Measurements from ENCODE around the gene FAM241B.

FAM241B gene

GRCh38 chr10:69636626-69637605 lies 6.9 kb downstream of the FAM241B start:
- TF ChIP-seq L3MBTL2 (conservative IDR thresholded peaks at IDR 0.05) (no peak), TARDBP (IDR thresholded peaks at IDR 0.05) (no peak), ARNT (IDR thresholded peaks at IDR 0.05) (no peak), HDGF (IDR thresholded peaks at IDR 0.05; ENCODE audit: borderline replicate concordance) (no peak), ELF4 (IDR thresholded peaks at IDR 0.05) (no peak), FOXA1 (IDR thresholded peaks at IDR 0.05) (no peak), CTBP1 (IDR thresholded peaks at IDR 0.05; ENCODE audit: borderline replicate concordance) (no peak), SP1 (IDR thresholded peaks at IDR 0.05) (no peak), BHLHE40 (IDR thresholded peaks at IDR 0.05; ENCODE audit: borderline replicate concordance) (no peak), NFRKB (IDR thresholded peaks at IDR 0.05) (no peak), SUZ12 (IDR thresholded peaks at IDR 0.05) (no peak)
- DNase-seq (ENCODE audit: extremely low spot score), result no peak
- CTCF ChIA-PET, result interaction anchor here (0.5 to 4.9 kb wide), 10 partner anchors 10 to 229 kb away, joined by 3 to 57 read pairs (median 4); no protein-coding TSS in a partner anchor
- POLR2A ChIA-PET, result interaction anchor here (0.9 kb wide), 1 partner anchor 9 kb away, joined by 3 read pairs; no protein-coding TSS in a partner anchor

- POLR2A ChIA-PET, result no interaction called here
- CTCF ChIA-PET, result interaction anchor here (4.9 kb wide), 1 partner anchor 123 kb away, joined by 57 read pairs; no protein-coding TSS in a partner anchor
- TF ChIP-seq SP1 (IDR thresholded peaks at IDR 0.05), result no peak
- no peak for TF ChIP-seq HDGF (IDR thresholded peaks at IDR 0.05; ENCODE audit: borderline replicate concordance)
- TF ChIP-seq FOXK2 (IDR thresholded peaks at IDR 0.05), result no peak
- no peak for TF ChIP-seq L3MBTL2 (conservative IDR thresholded peaks at IDR 0.05)
- no peak for TF ChIP-seq ELF4 (IDR thresholded peaks at IDR 0.05)
- TF ChIP-seq CTBP1 (IDR thresholded peaks at IDR 0.05; ENCODE audit: borderline replicate concordance), result no peak
- TF ChIP-seq LEF1 (IDR thresholded peaks at IDR 0.05; ENCODE audit: borderline replicate concordance), result no peak
- no peak for TF ChIP-seq TARDBP (IDR thresholded peaks at IDR 0.05)
- DNase-seq (ENCODE audit: extremely low spot score), result no peak
Observed at GRCh38 chr10:69638642-69639041, 8.6 kb downstream of the FAM241B start.

GRCh38 chr10:69639291-69640195 lies 9.5 kb downstream of the FAM241B start:
- peak; percentile 70 for DNase-seq (ENCODE audit: extremely low spot score)
- POLR2A ChIA-PET, result no interaction called here
- TF ChIP-seq LEF1 (IDR thresholded peaks at IDR 0.05; ENCODE audit: borderline replicate concordance) (no peak), CTBP1 (IDR thresholded peaks at IDR 0.05; ENCODE audit: borderline replicate concordance) (no peak), SUZ12 (IDR thresholded peaks at IDR 0.05) (no peak), BHLHE40 (IDR thresholded peaks at IDR 0.05; ENCODE audit: borderline replicate concordance) (no peak), TARDBP (IDR thresholded peaks at IDR 0.05) (no peak), SP1 (IDR thresholded peaks at IDR 0.05) (no peak), FOXA1 (IDR thresholded peaks at IDR 0.05) (no peak), L3MBTL2 (conservative IDR thresholded peaks at IDR 0.05) (no peak), ARNT (IDR thresholded peaks at IDR 0.05) (no peak), PKNOX1 (IDR thresholded peaks at IDR 0.05) (no peak), ZNF384 (IDR thresholded peaks at IDR 0.05) (no peak), ELF4 (IDR thresholded peaks at IDR 0.05) (no peak), FOXM1 (IDR thresholded peaks at IDR 0.05; ENCODE audit: borderline replicate concordance) (no peak), FOXK2 (IDR thresholded peaks at IDR 0.05) (no peak), HDGF (IDR thresholded peaks at IDR 0.05; ENCODE audit: borderline replicate concordance) (no peak), NFRKB (IDR thresholded peaks at IDR 0.05) (no peak)
- CTCF ChIA-PET, result interaction anchor here (1.3 to 4.9 kb wide), 3 partner anchors 21 to 124 kb away, joined by 3 to 57 read pairs (median 15); no protein-coding TSS in a partner anchor

- TF ChIP-seq L3MBTL2 (conservative IDR thresholded peaks at IDR 0.05), result no peak
- TF ChIP-seq HDGF (IDR thresholded peaks at IDR 0.05; ENCODE audit: borderline replicate concordance), result no peak
- TF ChIP-seq ZNF384 (IDR thresholded peaks at IDR 0.05), result no peak
- no peak for TF ChIP-seq BHLHE40 (IDR thresholded peaks at IDR 0.05; ENCODE audit: borderline replicate concordance)
- no peak for TF ChIP-seq CTBP1 (IDR thresholded peaks at IDR 0.05; ENCODE audit: borderline replicate concordance)
- no peak for TF ChIP-seq FOXM1 (IDR thresholded peaks at IDR 0.05; ENCODE audit: borderline replicate concordance)
- ChIA-PET CTCF (interaction anchor here (1.3 to 4.1 kb wide), 2 partner anchors 21 to 125 kb away, joined by 3 to 15 read pairs; no protein-coding TSS in a partner anchor), POLR2A (no interaction called here)
- DNase-seq (ENCODE audit: extremely low spot score), result no peak
Observed at GRCh38 chr10:69640196-69640980, 10.3 kb downstream of the FAM241B start.

- no peak for TF ChIP-seq L3MBTL2 (conservative IDR thresholded peaks at IDR 0.05)
- no peak for TF ChIP-seq TARDBP (IDR thresholded peaks at IDR 0.05)
- no peak for TF ChIP-seq NFRKB (IDR thresholded peaks at IDR 0.05)
- no peak for TF ChIP-seq BHLHE40 (IDR thresholded peaks at IDR 0.05; ENCODE audit: borderline replicate concordance)
- no peak for TF ChIP-seq ZNF384 (IDR thresholded peaks at IDR 0.05)
- no peak for TF ChIP-seq LEF1 (IDR thresholded peaks at IDR 0.05; ENCODE audit: borderline replicate concordance)
- TF ChIP-seq SP1 (IDR thresholded peaks at IDR 0.05), result no peak
- no peak for TF ChIP-seq ELF4 (IDR thresholded peaks at IDR 0.05)
- no peak for TF ChIP-seq FOXM1 (IDR thresholded peaks at IDR 0.05; ENCODE audit: borderline replicate concordance)
- no peak for TF ChIP-seq HDGF (IDR thresholded peaks at IDR 0.05; ENCODE audit: borderline replicate concordance)
- TF ChIP-seq PKNOX1 (IDR thresholded peaks at IDR 0.05), result no peak
- TF ChIP-seq FOXK2 (IDR thresholded peaks at IDR 0.05), result no peak
- TF ChIP-seq CTBP1 (IDR thresholded peaks at IDR 0.05; ENCODE audit: borderline replicate concordance), result no peak
- DNase-seq (ENCODE audit: extremely low spot score), result no peak
- ChIA-PET POLR2A (no interaction called here), CTCF (interaction anchor here (0.6 to 4.5 kb wide), 5 partner anchors 19 to 126 kb away, joined by 3 to 32 read pairs (median 3); no protein-coding TSS in a partner anchor)
Observed at GRCh38 chr10:69641261-69641980, 11.4 kb downstream of the FAM241B start.
